ENCODE results near the gene CEP72. TPM values are rescaled to one million over a fixed set of nuclear protein-coding genes. Genes with fewer than 3 reads are reported as not detected.

Gene CEP72
- total and polyA plus RNA-seq, 2 experiments from 2014 or later, result 3.2 to 4.2 TPM

DNA sequence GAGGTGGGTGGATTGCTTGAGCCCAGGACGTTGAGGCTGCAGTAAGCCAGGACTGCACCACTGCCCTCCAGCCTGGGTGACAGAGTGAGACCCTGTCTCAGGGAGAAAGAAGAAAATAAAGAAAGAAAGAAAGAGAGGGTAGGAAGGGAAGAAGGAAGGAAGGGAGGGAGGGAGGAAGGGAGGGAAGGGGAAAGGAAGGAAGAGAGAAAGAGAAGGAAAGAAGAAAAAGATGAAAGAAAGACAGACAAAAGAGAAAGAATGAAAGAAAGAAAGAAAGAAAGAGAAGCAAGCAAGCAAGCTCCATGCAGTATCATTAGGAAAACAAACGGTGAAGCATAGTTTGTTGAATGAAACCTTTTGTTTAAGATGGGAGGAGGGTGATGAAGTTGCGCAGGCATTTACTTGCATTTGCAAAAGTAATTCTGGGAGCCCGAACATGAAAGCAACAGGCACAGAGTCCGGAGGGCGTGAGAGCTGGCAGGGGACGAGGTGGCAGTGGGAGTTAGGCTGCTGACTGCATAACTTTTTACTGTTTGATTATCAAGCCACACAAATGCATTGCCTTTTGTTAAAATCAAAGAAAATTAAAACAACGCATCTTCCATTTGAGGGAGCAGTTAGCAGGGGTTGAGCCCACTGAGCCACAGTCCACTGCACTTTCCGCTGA, 26.0 kb upstream of the CEP72 start:
- TF ChIP-seq EZH2phosphoT487 (IDR thresholded peaks at IDR 0.05; ENCODE audit: low read depth, severe bottlenecking, unreplicated experiment) (no peak), CTCF (IDR thresholded peaks at IDR 0.05; ENCODE audit: poor library complexity) (no peak), EZH2 (IDR thresholded peaks at IDR 0.05; ENCODE audit: borderline replicate concordance) (no peak)
- no peaks in the 10 kb centered on the region for H4K20me1 ChIP-seq (ENCODE audit: insufficient read depth, poor library complexity, severe bottlenecking)
- H3K9me2 ChIP-seq (replicated peaks; ENCODE audit: insufficient read depth), result no peaks in the 10 kb centered on the region
- no peak overlapping the region for H3K4me3 ChIP-seq
- no peaks in the 10 kb centered on the region for H3K9me3 ChIP-seq (ENCODE audit: low read depth)
- no peaks in the 10 kb centered on the region for H3K79me2 ChIP-seq
- 62% methylated on average over 9 of the region's 9 CpGs for WGBS (ENCODE audit: low lambda C conversion rate, missing lambda C conversion rate)
- DNase-seq (ENCODE audit: low spot score), result no peak
- H2AFZ ChIP-seq, result no peak overlapping the region
- H3K36me3 ChIP-seq (replicated peaks; ENCODE audit: insufficient read depth, low read depth), result no peaks in the 10 kb centered on the region
- H3K4me1 ChIP-seq (ENCODE audit: insufficient read depth), result no peaks in the 10 kb centered on the region
- no peak overlapping the region for H3K27ac ChIP-seq
- no peaks in the 10 kb centered on the region for H3K27me3 ChIP-seq
- H3K4me2 ChIP-seq, result no peak overlapping the region

DNA sequence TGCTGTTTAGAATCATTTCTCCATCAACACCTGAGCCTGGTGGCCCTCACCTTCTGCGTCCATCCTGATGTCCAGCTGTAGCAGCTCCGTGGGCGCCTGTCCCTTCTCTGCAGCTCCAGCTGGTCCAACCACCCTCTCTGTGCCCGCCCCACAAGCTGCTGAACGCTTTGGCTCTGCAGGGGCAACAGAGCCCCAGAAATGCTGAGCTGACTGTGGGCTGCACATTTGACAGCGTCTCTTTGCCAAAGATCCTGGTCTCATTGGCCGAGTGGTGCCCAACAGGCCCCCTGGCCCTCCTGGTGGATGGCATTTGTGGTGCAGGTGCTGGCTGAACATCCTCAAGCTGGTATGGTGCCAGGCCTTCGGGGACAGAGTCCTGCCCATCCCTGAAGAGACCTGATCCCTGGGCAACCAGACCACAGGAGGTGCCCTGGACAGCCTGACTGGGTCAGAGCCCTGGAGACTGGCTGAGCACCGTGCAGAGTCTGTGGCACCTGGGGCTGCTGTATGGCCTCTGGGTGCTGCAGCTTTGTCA, 25.3 kb upstream of the CEP72 start:
- 88% methylated on average over 9 of the region's 9 CpGs for WGBS (ENCODE audit: low lambda C conversion rate, missing lambda C conversion rate)

GRCh38 chr5:587403-587802, 24.7 kb upstream of the CEP72 start:
- H3K4me2 ChIP-seq, result no peak overlapping the region
- TF ChIP-seq EZH2phosphoT487 (IDR thresholded peaks at IDR 0.05; ENCODE audit: low read depth, severe bottlenecking, unreplicated experiment), result no peak
- TF ChIP-seq CTCF (IDR thresholded peaks at IDR 0.05; ENCODE audit: poor library complexity), result no peak
- TF ChIP-seq EZH2 (IDR thresholded peaks at IDR 0.05; ENCODE audit: borderline replicate concordance), result no peak
- no peaks in the 10 kb centered on the region for H3K36me3 ChIP-seq (replicated peaks; ENCODE audit: insufficient read depth, low read depth)
- WGBS (ENCODE audit: low lambda C conversion rate, missing lambda C conversion rate), result 85% methylated on average over 6 of the region's 6 CpGs
- DNase-seq (ENCODE audit: low spot score), result no peak
- no peaks in the 10 kb centered on the region for H3K9me3 ChIP-seq (ENCODE audit: low read depth)
- no peak overlapping the region for H2AFZ ChIP-seq
- H4K20me1 ChIP-seq (ENCODE audit: insufficient read depth, poor library complexity, severe bottlenecking), result no peaks in the 10 kb centered on the region
- H3K4me3 ChIP-seq, result no peak overlapping the region
- no peaks in the 10 kb centered on the region for H3K79me2 ChIP-seq
- no peak overlapping the region for H3K27ac ChIP-seq
- H3K27me3 ChIP-seq, result no peaks in the 10 kb centered on the region
- H3K9me2 ChIP-seq (replicated peaks; ENCODE audit: insufficient read depth), result no peaks in the 10 kb centered on the region
- no peaks in the 10 kb centered on the region for H3K4me1 ChIP-seq (ENCODE audit: insufficient read depth)

More for the DNA sequence above, 25.3 kb upstream of the CEP72 start:
- H3K4me3 ChIP-seq, result no peak overlapping the region
- no peak overlapping the region for H2AFZ ChIP-seq
- DNase-seq (ENCODE audit: low spot score), result no peak
- H3K79me2 ChIP-seq, result no peaks in the 10 kb centered on the region
- H3K9me2 ChIP-seq (replicated peaks; ENCODE audit: insufficient read depth), result no peaks in the 10 kb centered on the region
- no peak overlapping the region for H3K4me2 ChIP-seq
- H3K9me3 ChIP-seq (ENCODE audit: low read depth), result no peaks in the 10 kb centered on the region
- no peaks in the 10 kb centered on the region for H3K36me3 ChIP-seq (replicated peaks; ENCODE audit: insufficient read depth, low read depth)
- H3K27ac ChIP-seq, result no peak overlapping the region
- no peaks in the 10 kb centered on the region for H3K27me3 ChIP-seq
- H4K20me1 ChIP-seq (ENCODE audit: insufficient read depth, poor library complexity, severe bottlenecking), result no peaks in the 10 kb centered on the region
- TF ChIP-seq EZH2 (IDR thresholded peaks at IDR 0.05; ENCODE audit: borderline replicate concordance) (no peak), CTCF (IDR thresholded peaks at IDR 0.05; ENCODE audit: poor library complexity) (no peak), EZH2phosphoT487 (IDR thresholded peaks at IDR 0.05; ENCODE audit: low read depth, severe bottlenecking, unreplicated experiment) (no peak)
- H3K4me1 ChIP-seq (ENCODE audit: insufficient read depth), result no peaks in the 10 kb centered on the region

All from hepatocyte (in vitro differentiated cells).